ENCODE results near the gene EML6. TPM values are rescaled to one million over a fixed set of nuclear protein-coding genes. Genes with fewer than 3 reads are reported as not detected.

Gene EML6
- total and polyA plus RNA-seq, 2 experiments from 2014 or later: 2.7 to 6.2 TPM

DNA sequence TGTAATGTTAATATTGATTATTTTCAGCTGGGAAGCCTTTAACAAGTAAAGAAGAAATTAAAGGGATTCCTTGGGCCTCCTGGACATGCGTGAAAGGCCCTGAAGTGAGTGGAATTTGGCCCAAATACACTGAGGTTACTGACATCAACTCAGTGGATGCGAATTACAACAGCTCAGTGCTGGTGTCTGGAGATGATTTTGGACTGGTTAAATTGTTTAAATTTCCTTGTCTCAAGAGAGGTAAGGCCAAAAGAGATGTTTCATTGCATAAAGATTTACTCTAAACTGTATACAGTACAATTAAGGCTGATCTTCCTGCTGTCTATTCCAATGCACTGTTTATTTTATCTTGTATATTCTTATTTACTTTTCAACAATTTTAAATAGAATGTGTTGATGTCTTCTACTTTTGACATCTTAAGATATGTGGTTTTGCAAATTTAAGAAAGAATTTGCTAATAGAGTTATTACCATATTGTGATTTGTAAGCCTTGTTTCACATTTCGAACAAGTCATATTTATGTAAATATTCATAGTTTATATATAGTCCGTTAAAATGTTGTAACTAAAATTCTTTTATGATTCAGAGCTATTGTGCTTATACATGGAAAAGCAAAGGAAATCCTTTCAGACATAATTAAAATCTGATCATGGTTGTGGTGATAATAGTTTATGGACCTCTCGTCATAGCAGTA is 130.3 kb downstream of the EML6 start (continued):
- TF ChIP-seq, protein P1, sequence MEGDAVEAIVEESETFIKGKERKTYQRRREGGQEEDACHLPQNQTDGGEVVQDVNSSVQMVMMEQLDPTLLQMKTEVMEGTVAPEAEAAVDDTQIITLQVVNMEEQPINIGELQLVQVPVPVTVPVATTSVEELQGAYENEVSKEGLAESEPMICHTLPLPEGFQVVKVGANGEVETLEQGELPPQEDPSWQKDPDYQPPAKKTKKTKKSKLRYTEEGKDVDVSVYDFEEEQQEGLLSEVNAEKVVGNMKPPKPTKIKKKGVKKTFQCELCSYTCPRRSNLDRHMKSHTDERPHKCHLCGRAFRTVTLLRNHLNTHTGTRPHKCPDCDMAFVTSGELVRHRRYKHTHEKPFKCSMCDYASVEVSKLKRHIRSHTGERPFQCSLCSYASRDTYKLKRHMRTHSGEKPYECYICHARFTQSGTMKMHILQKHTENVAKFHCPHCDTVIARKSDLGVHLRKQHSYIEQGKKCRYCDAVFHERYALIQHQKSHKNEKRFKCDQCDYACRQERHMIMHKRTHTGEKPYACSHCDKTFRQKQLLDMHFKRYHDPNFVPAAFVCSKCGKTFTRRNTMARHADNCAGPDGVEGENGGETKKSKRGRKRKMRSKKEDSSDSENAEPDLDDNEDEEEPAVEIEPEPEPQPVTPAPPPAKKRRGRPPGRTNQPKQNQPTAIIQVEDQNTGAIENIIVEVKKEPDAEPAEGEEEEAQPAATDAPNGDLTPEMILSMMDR (conservative IDR thresholded peaks at IDR 0.05; ENCODE audit: low read depth in 2 of 2): no peak
- no peak for TF ChIP-seq NANOG (IDR thresholded peaks at IDR 0.05; ENCODE audit: borderline replicate concordance)
- TF ChIP-seq, protein P2, sequence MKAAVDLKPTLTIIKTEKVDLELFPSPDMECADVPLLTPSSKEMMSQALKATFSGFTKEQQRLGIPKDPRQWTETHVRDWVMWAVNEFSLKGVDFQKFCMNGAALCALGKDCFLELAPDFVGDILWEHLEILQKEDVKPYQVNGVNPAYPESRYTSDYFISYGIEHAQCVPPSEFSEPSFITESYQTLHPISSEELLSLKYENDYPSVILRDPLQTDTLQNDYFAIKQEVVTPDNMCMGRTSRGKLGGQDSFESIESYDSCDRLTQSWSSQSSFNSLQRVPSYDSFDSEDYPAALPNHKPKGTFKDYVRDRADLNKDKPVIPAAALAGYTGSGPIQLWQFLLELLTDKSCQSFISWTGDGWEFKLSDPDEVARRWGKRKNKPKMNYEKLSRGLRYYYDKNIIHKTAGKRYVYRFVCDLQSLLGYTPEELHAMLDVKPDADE (IDR thresholded peaks at IDR 0.05): no peak
- no peak for TF ChIP-seq EZH2phosphoT487 (IDR thresholded peaks at IDR 0.05; ENCODE audit: unreplicated experiment)
- no peak for TF ChIP-seq POLR2AphosphoS5 (IDR thresholded peaks at IDR 0.05; ENCODE audit: low read depth)

DNA sequence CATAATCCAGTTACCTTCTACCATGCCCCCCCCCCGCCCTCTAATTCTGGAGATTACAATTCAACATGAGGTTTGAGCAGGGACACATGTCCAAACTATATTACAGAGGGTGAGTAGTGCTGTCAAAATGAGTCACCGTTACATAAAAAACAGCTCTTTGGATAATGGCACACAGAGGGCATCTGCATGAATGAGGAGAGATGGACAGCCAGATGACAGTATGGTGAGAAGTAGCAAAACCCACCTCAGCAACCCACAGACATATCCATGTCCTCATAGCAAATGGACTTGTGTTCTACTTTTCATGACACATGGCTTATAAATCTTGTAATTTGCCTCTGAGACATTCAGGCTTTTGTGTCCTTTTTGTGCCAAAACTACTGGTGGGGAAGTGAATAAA is 132.0 kb downstream of the EML6 start:
- H3K9me2 ChIP-seq (ENCODE audit: insufficient read depth): peaks cover 6% of the 10 kb centered on the region
- H3F3A ChIP-seq (replicated peaks; ENCODE audit: low read depth): no peaks in the 10 kb centered on the region
- no peaks in the 10 kb centered on the region for H3K36me3 Mint-ChIP-seq (ENCODE audit: low read depth)
- H3K27me3 ChIP-seq (ENCODE audit: insufficient read depth): no peaks in the 10 kb centered on the region
- no peak overlapping the region for H2AFZ ChIP-seq
- no peaks in the 10 kb centered on the region for H3K27me3 Mint-ChIP-seq (ENCODE audit: insufficient read depth, low read depth, poor library complexity)
- ATAC-seq: no peak
- TF ChIP-seq ZNF114 (CRISPR knock-in tag; IDR thresholded peaks at IDR 0.05) (no peak), STAT1 (IDR thresholded peaks at IDR 0.05; ENCODE audit: unreplicated experiment) (no peak)
- TF ChIP-seq, protein P3, sequence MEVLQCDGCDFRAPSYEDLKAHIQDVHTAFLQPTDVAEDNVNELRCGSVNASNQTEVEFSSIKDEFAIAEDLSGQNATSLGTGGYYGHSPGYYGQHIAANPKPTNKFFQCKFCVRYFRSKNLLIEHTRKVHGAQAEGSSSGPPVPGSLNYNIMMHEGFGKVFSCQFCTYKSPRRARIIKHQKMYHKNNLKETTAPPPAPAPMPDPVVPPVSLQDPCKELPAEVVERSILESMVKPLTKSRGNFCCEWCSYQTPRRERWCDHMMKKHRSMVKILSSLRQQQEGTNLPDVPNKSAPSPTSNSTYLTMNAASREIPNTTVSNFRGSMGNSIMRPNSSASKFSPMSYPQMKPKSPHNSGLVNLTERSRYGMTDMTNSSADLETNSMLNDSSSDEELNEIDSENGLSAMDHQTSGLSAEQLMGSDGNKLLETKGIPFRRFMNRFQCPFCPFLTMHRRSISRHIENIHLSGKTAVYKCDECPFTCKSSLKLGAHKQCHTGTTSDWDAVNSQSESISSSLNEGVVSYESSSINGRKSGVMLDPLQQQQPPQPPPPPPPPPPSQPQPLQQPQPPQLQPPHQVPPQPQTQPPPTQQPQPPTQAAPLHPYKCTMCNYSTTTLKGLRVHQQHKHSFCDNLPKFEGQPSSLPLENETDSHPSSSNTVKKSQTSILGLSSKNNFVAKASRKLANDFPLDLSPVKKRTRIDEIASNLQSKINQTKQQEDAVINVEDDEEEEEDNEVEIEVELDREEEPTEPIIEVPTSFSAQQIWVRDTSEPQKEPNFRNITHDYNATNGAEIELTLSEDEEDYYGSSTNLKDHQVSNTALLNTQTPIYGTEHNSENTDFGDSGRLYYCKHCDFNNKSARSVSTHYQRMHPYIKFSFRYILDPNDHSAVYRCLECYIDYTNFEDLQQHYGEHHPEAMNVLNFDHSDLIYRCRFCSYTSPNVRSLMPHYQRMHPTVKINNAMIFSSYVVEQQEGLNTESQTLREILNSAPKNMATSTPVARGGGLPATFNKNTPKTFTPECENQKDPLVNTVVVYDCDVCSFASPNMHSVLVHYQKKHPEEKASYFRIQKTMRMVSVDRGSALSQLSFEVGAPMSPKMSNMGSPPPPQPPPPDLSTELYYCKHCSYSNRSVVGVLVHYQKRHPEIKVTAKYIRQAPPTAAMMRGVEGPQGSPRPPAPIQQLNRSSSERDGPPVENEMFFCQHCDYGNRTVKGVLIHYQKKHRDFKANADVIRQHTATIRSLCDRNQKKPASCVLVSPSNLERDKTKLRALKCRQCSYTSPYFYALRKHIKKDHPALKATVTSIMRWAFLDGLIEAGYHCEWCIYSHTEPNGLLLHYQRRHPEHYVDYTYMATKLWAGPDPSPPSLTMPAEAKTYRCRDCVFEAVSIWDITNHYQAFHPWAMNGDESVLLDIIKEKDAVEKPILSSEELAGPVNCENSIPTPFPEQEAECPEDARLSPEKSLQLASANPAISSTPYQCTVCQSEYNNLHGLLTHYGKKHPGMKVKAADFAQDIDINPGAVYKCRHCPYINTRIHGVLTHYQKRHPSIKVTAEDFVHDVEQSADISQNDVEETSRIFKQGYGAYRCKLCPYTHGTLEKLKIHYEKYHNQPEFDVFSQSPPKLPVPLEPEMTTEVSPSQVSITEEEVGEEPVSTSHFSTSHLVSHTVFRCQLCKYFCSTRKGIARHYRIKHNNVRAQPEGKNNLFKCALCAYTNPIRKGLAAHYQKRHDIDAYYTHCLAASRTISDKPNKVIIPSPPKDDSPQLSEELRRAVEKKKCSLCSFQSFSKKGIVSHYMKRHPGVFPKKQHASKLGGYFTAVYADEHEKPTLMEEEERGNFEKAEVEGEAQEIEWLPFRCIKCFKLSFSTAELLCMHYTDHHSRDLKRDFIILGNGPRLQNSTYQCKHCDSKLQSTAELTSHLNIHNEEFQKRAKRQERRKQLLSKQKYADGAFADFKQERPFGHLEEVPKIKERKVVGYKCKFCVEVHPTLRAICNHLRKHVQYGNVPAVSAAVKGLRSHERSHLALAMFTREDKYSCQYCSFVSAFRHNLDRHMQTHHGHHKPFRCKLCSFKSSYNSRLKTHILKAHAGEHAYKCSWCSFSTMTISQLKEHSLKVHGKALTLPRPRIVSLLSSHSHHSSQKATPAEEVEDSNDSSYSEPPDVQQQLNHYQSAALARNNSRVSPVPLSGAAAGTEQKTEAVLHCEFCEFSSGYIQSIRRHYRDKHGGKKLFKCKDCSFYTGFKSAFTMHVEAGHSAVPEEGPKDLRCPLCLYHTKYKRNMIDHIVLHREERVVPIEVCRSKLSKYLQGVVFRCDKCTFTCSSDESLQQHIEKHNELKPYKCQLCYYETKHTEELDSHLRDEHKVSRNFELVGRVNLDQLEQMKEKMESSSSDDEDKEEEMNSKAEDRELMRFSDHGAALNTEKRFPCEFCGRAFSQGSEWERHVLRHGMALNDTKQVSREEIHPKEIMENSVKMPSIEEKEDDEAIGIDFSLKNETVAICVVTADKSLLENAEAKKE (CRISPR knock-in tag; IDR thresholded peaks at IDR 0.05): no peak
- no peaks in the 10 kb centered on the region for H3K36me3 ChIP-seq (ENCODE audit: insufficient read depth)
- H4K20me1 ChIP-seq (replicated peaks; ENCODE audit: insufficient read depth): no peaks in the 10 kb centered on the region
- no peak overlapping the region for H3K4me3 Mint-ChIP-seq
- no peaks in the 10 kb centered on the region for H3K4me1 Mint-ChIP-seq
- no peak overlapping the region for H3K4me3 ChIP-seq
- H3K9me3 Mint-ChIP-seq: no peaks in the 10 kb centered on the region
- no peaks in the 10 kb centered on the region for H3K4me1 ChIP-seq (ENCODE audit: insufficient read depth)
- H3K27ac Mint-ChIP-seq: no peak overlapping the region
- no peak overlapping the region for H3K27ac ChIP-seq (ENCODE audit: low read depth)
- H3K4me2 ChIP-seq: no peak overlapping the region
- DNase-seq (ENCODE audit: low spot score): no peak
- no peaks in the 10 kb centered on the region for H3K79me2 ChIP-seq (replicated peaks; ENCODE audit: insufficient read depth)

Measured in GM23338 (cell line).